B cell (primary cell): Measurements from ENCODE around the gene PLCG2. TPM values are rescaled to one million over a fixed set of nuclear protein-coding genes. Genes with fewer than 3 reads are reported as not detected.
"Not testable (repeated sequence)": the region's sequence is repeated elsewhere in the genome, so short reads cannot be mapped to it uniquely, and the experiment has no call there.

Source experiments
- ATAC-seq: fragments of 200-7000 bp; cut with Tn5 transposase; one replicate; pipeline ENCODE4 v1.10.0; 2021; ENCODE audit warnings: low read depth, mild to moderate bottlenecking, moderate number of reproducible peaks, moderate library complexity
- CTCF ChIA-PET: fragments of 350-600 bp; sonication (Branson Sonifier 250); formaldehyde crosslinking; loops from one replicate; lab custom pipeline; 2021; ENCODE audit warnings: antibody characterized with exemption, inconsistent platforms; lab: Charles Lee
- POLR2A ChIA-PET: fragments of 350-600 bp; sonication (Branson Sonifier 250); formaldehyde crosslinking; loops from one replicate; lab custom pipeline; 2021; ENCODE audit warnings: antibody characterized with exemption; lab: Charles Lee
- DNase-seq: peaks from one replicate; pipeline ENCODE4 v3.0.0; 2013
- H2AFZ ChIP-seq: 2 replicates; pipeline ENCODE4 v1.6.1; 2012; ENCODE audit warnings: mild to moderate bottlenecking, low read depth, low read length; ENCODE audit not compliant: insufficient read depth, poor library complexity, severe bottlenecking
- H3K27ac ChIP-seq, 2 donors: 1 replicate in 1 of 2; 2 replicates in 1 of 2; pipeline ENCODE4 v1.5.1; 2012 to 2013; ENCODE audit warnings: low read length in 2 of 2, mild to moderate bottlenecking in 2 of 2, moderate library complexity in 1 of 2
- H3K27me3 ChIP-seq, 4 experiments: fragments of 200-600 bp in 1 of 4; sonication (generic) in 1 of 4; replicated peaks in 1 of 4; 1 replicate in 2 of 4; 2 replicates in 2 of 4; pipeline versions ENCODE4 v1.6.1 to v1.7.0; 2013 to 2016; ENCODE audit warnings: low read length in 3 of 4, mild to moderate bottlenecking in 2 of 4, mixed read lengths in 1 of 4, moderate library complexity in 1 of 4; ENCODE audit not compliant: insufficient read depth in 4 of 4, control insufficient read depth in 3 of 4; ENCODE audit errors: control extremely low read depth in 1 of 4
- H3K36me3 ChIP-seq, 2 experiments: replicated peaks in 1 of 2; 1 replicate in 1 of 2; 2 replicates in 1 of 2; pipeline versions ENCODE4 v1.6.1 to v1.7.1; 2013; ENCODE audit warnings: low read length in 1 of 2; ENCODE audit not compliant: insufficient read depth in 2 of 2, control insufficient read depth in 1 of 2; ENCODE audit errors: control extremely low read depth in 1 of 2, extremely low read depth in 1 of 2
- H3K4me1 ChIP-seq, 2 donors: fragments of 200-600 bp in 1 of 2; sonication (generic) in 1 of 2; 1 replicate in 1 of 2; 2 replicates in 1 of 2; pipeline versions ENCODE4 v1.5.1 to v1.6.1; 2013 to 2017; ENCODE audit warnings: low read length in 2 of 2; ENCODE audit not compliant: control insufficient read depth in 2 of 2, insufficient read depth in 2 of 2
- H3K4me2 ChIP-seq: replicated peaks from 2 replicates; pipeline ENCODE3; 2012; ENCODE audit warnings: mild to moderate bottlenecking, low read depth, low read length; ENCODE audit not compliant: poor library complexity, severe bottlenecking
- H3K4me3 ChIP-seq, 5 experiments: fragments of 200-600 bp in 1 of 5; sonication (generic) in 1 of 5; 1 replicate in 3 of 5; 2 replicates in 2 of 5; pipeline versions ENCODE4 v1.5.1 to v1.7.0; 2011 to 2016; ENCODE audit warnings: low read length in 4 of 5, mild to moderate bottlenecking in 4 of 5, low read depth in 2 of 5, control low read depth in 1 of 5, moderate library complexity in 1 of 5; ENCODE audit not compliant: insufficient read depth in 1 of 5; ENCODE audit errors: control extremely low read depth in 1 of 5, extremely low read depth in 1 of 5
- H3K79me2 ChIP-seq: fragments of 200-600 bp; sonication (generic); one replicate; pipeline ENCODE4 v1.6.0; 2016; ENCODE audit warnings: low read length; ENCODE audit not compliant: control insufficient read depth, insufficient read depth
- H3K9ac ChIP-seq: fragments of 200-600 bp; sonication (generic); 2 replicates; pipeline ENCODE4 v1.6.1; 2017; ENCODE audit warnings: mild to moderate bottlenecking, low read length, moderate library complexity
- H3K9me3 ChIP-seq, 3 donors: one replicate each; pipeline versions ENCODE4 v1.6.1 to v1.7.1; 2013; ENCODE audit warnings: low read length in 2 of 3; ENCODE audit not compliant: control insufficient read depth in 2 of 3, insufficient read depth in 1 of 3; ENCODE audit errors: control extremely low read depth in 1 of 3
- H4K20me1 ChIP-seq: 2 replicates; pipeline ENCODE4 v1.6.0; 2012; ENCODE audit warnings: mild to moderate bottlenecking, low read length; ENCODE audit not compliant: insufficient read depth, control insufficient read depth, poor library complexity, severe bottlenecking
- H3K27ac Mint-ChIP-seq: one replicate; pipeline ENCODE4 v1.8.0; 2021; ENCODE audit warnings: mixed read lengths
- H3K27me3 Mint-ChIP-seq: one replicate; pipeline ENCODE4 v1.8.0; 2021; ENCODE audit warnings: mixed read lengths
- H3K4me1 Mint-ChIP-seq: one replicate; pipeline ENCODE4 v1.8.0; 2021; ENCODE audit warnings: mixed read lengths
- H3K4me3 Mint-ChIP-seq: one replicate; pipeline ENCODE4 v1.8.0; 2021; ENCODE audit warnings: mixed read lengths
- H3K9me3 Mint-ChIP-seq: one replicate; pipeline ENCODE4 v1.8.0; 2022; ENCODE audit warnings: mixed read lengths; ENCODE audit not compliant: insufficient read depth
- EZH2 ChIP-seq: IDR thresholded peaks from 2 replicates; pipeline ENCODE4 v1.6.1; 2012; ENCODE audit warnings: borderline replicate concordance, low read depth, mild to moderate bottlenecking, moderate library complexity, low read length; ENCODE audit not compliant: insufficient read depth, poor library complexity, severe bottlenecking
- WGBS: methylation state at CpG from one replicate; pipeline ENCODE4 v1.1.5; 2013; ENCODE audit warnings: missing lambda C conversion rate; ENCODE audit not compliant: insufficient coverage; 5-methylcytosine and 5-hydroxymethylcytosine counted together
- intact Hi-C: fragments of 100-400 bp; cut with micrococcal nuclease; formaldehyde crosslinking; loops from one replicate; pipeline ENCODE4 v1.10.0; 2022
- polyA plus RNA-seq: library from polyadenylated mRNA; depleted of rRNA; stranded (reverse); fragments of >200 nt; gene quantifications from 2 replicates; pipeline ENCODE4 v1.2.3, GENCODE V29; 2012
- total RNA-seq, 2 donors: library from RNA; stranded (reverse); fragments of 120-200 nt in 1 of 2; gene quantifications; 1 replicate in 1 of 2; 2 replicates in 1 of 2; pipeline versions ENCODE4 v1.2.3 to v1.2.4, GENCODE V29; 2013 to 2022
- TF ChIP-seq, protein P1 (sequence below): fragments of 200-600 bp; IDR thresholded peaks from one replicate; pipeline ENCODE4 v1.8.0; 2022; ENCODE audit warnings: antibody characterized with exemption, mild to moderate bottlenecking

PLCG2 gene
- total and polyA plus RNA-seq, 2 donors (not counting 1 experiment from before 2014, with no cell fraction given), result 194 to 812 TPM

- WGBS, result 96% methylated on average over 2 of the region's 3 CpGs
- no peaks in the 10 kb centered on the region for H3K4me1 Mint-ChIP-seq
- POLR2A ChIA-PET, result no interaction called here
Measured at GRCh38 chr16:81933361-81933760, 154.3 kb downstream of the PLCG2 start.

DNA sequence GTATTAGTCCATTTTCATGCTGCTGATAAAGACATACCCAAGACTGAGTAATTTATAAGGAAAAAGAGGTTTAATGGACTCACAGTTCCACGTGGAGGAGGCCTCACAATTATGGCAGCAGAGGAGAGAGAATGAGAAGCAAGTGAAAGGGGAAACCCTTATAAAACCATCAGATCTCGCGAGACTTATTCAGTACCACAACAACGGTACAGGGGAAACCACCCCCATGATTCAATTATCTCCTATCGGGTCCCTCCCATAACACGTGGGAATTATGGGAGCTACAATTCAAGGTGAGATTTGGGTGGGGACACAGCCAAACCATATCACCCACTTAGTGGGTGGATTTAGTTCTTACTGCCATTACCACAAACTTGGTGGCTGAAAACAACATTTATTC lies 155.6 kb downstream of the PLCG2 start:
- H3K9me3 ChIP-seq, H3K9me3 Mint-ChIP-seq, ATAC-seq, CTCF ChIA-PET, H3K4me3 ChIP-seq, H2AFZ ChIP-seq, H3K27me3 Mint-ChIP-seq, DNase-seq, intact Hi-C loops, H3K79me2 ChIP-seq, H3K4me2 ChIP-seq, H3K27me3 ChIP-seq, H3K27ac ChIP-seq, H3K4me1 ChIP-seq, H3K4me1 Mint-ChIP-seq, POLR2A ChIA-PET, H3K4me3 Mint-ChIP-seq, H3K9ac ChIP-seq: not testable (repeated sequence)
- no CpG with 5 or more reads among the region's 6 CpGs for WGBS
- peak overlapping the region; percentile 48 for H3K27ac Mint-ChIP-seq
- H4K20me1 ChIP-seq, result peaks cover 64% of the 10 kb centered on the region
- H3K36me3 ChIP-seq, result peaks cover 8 to 98% of the 10 kb centered on the region in 2 experiments

More at GRCh38 chr16:81933361-81933760, 154.3 kb downstream of the PLCG2 start:
- ATAC-seq (no peak), DNase-seq (no peak)
- H3K9me3 Mint-ChIP-seq, result no peaks in the 10 kb centered on the region
- Histone ChIP-seq H3K4me3 (no peak overlapping the region), H3K36me3 (peaks cover 10 to 98% of the 10 kb centered on the region in 2 experiments), H3K9me3 (no peaks in the 10 kb centered on the region), H3K79me2 (peaks cover 10% of the 10 kb centered on the region), H3K4me1 (no peaks in the 10 kb centered on the region), H3K27me3 (no peaks in the 10 kb centered on the region), H3K27ac (no peak overlapping the region), H3K9ac (no peak overlapping the region), H3K4me2 (no peak overlapping the region), H2AFZ (no peak overlapping the region), H4K20me1 (peaks cover 61% of the 10 kb centered on the region)
- TF ChIP-seq, protein P1, sequence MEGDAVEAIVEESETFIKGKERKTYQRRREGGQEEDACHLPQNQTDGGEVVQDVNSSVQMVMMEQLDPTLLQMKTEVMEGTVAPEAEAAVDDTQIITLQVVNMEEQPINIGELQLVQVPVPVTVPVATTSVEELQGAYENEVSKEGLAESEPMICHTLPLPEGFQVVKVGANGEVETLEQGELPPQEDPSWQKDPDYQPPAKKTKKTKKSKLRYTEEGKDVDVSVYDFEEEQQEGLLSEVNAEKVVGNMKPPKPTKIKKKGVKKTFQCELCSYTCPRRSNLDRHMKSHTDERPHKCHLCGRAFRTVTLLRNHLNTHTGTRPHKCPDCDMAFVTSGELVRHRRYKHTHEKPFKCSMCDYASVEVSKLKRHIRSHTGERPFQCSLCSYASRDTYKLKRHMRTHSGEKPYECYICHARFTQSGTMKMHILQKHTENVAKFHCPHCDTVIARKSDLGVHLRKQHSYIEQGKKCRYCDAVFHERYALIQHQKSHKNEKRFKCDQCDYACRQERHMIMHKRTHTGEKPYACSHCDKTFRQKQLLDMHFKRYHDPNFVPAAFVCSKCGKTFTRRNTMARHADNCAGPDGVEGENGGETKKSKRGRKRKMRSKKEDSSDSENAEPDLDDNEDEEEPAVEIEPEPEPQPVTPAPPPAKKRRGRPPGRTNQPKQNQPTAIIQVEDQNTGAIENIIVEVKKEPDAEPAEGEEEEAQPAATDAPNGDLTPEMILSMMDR, result no peak
- TF ChIP-seq EZH2, result no peak
- H3K27ac Mint-ChIP-seq, result no peak overlapping the region
- H3K4me3 Mint-ChIP-seq, result no peak overlapping the region
- no peaks in the 10 kb centered on the region for H3K27me3 Mint-ChIP-seq
- CTCF ChIA-PET, result interaction anchor here (1.3 kb wide), 1 partner anchor 54 kb away, joined by 3 read pairs; no protein-coding TSS in a partner anchor
- intact Hi-C loops, result no loop called here
